Islet precursor cell (in vitro differentiated cells): ENCODE data around the gene PLA2G5.

Experiments
- DNase-seq: peaks from one replicate; pipeline ENCODE4 v3.0.0-alpha.2; 2018

Gene PLA2G5

DNA sequence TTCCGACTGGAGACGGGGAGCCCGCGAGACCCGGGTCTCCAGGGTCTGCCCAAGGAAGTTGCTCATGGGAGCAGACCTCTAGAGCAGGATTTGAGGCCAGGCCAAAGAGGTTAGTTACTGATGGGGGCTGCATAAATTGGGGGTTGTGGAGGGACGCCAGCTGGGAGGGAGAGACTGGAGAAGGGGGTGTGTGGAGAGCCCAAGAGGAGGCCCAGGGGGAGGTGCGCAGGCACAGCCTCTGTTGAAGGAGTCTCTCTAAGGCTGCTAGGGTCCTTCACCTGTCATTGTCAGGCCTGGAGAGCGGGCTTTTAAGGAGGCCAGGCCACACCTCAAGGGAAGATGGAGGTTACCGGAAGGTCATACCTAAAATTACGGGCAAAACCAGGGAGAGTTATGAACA, 363 bp downstream of the PLA2G5 start:
- DNase-seq: no peak

GRCh38 chr1:20071416-20071815, 1.4 kb downstream of the PLA2G5 start:
- DNase-seq: no peak

- DNase-seq: no peak
Observed at GRCh38 chr1:20072771-20073170, 2.8 kb downstream of the PLA2G5 start.

GRCh38 chr1:20073256-20073655, 3.3 kb downstream of the PLA2G5 start:
- no peak for DNase-seq

- no peak for DNase-seq
Observed at GRCh38 chr1:20074055-20074724, 4.2 kb downstream of the PLA2G5 start.

- no peak for DNase-seq
Observed at GRCh38 chr1:20074725-20075171, 4.8 kb downstream of the PLA2G5 start.

- no peak for DNase-seq
Observed at GRCh38 chr1:20075345-20075744, 5.4 kb downstream of the PLA2G5 start.

- no peak for DNase-seq
Observed at GRCh38 chr1:20076223-20076622, 6.2 kb downstream of the PLA2G5 start.

GRCh38 chr1:20076710-20077461, 6.9 kb downstream of the PLA2G5 start:
- peak; percentile 45 for DNase-seq

GRCh38 chr1:20078171-20078651, 8.2 kb downstream of the PLA2G5 start:
- DNase-seq: no peak

- DNase-seq: no peak
Observed at GRCh38 chr1:20078711-20079110, 8.7 kb downstream of the PLA2G5 start.

DNA sequence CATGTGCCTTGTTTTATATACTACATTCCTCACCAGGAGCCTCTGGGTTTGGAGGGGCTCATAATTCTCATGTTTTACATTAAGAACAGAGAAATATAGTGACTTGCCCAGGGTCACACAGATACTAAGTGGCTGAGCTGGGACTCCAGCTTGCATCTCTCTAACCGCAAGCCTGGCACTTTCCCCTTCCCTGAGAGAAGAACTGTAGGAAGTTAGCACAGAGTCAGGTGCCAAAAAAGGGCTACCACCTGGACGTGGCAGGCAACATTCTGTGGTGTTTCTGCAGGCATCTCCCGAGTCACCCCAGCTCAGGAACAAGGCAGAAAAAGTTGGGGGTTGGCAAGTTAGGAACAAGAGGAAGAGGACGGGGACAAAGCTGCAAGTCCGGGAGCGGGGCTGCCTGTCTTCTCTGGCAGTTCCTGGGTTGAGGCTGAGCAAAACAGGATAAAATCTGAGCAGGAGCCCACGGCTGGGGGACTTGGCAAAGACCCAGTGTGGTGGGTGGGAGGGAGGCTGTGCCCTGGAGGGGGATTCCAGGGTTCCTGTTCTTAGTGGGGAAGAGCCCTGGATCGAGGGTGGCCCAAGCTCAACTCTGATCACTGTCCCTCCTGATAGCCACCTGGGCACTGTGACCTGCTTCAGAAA, 9.8 kb downstream of the PLA2G5 start:
- no peak for DNase-seq

DNA sequence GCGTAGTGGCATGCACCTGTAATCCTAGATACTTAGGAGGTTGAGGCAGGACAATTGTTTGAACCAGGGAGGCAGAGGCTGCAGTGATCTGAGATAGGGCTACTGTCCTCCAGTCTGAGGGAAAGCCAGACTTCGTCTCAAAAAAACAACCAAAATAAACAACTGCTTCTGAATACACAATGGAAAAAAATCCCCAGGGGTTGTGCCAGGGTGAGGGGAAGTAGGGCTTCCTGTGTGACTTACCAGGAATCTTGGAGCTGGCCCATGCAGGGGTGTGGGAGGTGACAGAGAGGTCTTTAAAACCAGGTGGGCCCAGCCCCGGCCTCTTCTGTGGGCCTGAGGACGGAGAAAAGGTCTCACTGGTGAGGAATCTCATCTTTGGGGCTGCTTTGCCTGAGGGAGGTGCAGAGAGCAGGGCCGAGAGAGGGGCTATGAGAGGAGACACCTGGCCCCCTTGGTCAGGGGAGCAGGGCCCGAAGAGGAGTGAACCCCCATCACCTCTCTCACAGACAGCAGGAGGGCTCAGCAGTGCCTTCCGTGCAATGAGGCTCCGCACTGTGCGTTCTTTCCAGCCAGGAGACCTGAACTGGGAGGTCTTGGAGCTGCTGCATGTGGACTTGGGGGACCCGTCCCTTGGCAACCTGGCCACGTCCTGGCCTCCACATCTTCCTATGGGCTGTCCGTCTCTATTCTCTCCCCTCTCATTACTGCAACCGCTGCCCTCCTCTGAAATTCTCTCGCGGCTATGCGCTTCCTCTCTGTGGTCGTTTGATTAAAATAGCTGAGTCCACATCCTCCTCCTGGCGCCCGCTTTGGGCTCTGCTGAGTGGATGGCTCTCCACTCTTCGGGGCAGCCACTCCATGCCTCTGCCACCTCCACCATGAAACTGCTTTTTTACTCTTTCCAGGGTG, 10.7 kb downstream of the PLA2G5 start:
- DNase-seq: no peak

DNA sequence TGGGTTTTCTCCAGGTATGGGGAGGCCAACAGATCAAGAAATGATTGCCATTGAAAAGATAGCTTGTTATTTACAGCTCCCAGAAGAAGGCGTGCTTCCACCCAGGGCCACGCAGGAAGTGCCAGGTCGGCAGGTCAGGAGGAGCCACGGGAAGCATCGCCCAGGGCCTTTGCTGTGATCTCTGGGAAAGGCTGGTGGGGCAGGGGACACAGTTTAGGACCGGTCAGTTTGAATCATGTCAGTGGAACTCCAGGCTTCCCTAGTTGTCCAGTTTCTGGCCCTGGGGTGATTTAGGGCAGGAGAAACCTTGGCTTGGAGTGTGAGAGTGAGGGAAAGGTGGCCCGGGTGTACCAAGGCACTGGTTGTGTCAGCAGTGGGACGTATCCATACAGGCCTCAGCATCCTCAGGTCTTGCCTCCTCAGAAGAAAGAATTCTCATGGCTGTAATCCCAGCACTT, 11.4 kb downstream of the PLA2G5 start:
- no peak for DNase-seq

- DNase-seq: no peak
Observed at GRCh38 chr1:20082772-20083171, 12.8 kb downstream of the PLA2G5 start.

DNA sequence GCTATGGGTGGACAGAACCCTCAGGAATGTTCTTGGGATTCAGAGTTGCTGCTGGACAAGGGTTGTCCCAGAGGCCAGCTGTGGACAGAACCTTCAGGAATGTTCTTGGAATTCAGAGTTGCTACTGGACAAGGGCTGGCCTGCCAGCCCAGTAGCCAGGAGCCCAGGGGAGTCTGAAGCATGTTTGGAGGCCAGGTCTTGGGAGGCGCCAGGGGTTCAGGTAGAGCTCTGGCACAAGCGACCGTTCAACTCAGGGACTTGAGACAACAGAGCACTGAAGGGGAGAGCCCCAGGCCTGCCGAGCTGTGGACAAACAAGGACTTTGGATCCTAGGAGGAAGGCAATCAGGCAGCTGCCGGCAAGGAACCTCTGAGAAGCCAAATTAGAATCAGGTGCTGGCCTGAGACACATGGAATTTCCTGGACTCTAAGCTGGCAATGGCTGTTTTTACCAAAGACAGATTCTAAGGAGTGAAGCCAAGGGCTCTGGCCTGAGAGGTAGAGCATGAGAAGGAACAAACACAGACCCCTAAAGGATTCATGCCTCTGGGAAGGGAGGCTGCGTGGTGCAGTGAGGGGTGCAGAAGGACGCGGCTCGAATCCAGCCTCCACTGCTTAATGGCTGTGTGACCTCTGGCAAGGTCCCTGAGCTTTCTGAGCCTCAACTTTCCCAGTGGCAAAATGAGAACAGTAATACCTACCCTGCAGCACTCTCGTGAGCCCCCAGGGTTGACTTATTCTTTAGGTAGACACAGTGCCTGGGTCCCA, 13.4 kb downstream of the PLA2G5 start:
- no peak for DNase-seq

DNA sequence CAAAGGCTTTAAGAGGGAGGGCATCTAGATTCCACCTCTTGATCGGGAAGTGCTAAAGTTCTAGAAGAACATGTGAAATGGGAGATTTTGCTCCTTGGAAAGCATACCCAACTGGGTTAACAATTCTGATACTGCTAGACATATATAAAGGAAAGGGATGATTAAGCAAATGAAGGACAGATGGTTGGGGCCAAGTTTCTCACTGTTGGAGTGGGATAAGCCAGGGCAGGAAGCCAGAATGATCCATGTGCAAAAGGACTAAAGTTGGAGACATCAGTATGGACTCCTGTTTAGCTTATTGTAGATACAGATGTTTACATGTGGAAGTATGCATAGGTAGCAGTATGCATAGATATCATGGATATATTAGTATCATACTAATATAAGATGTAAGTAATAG, 16.8 kb downstream of the PLA2G5 start:
- no peak for DNase-seq

DNA sequence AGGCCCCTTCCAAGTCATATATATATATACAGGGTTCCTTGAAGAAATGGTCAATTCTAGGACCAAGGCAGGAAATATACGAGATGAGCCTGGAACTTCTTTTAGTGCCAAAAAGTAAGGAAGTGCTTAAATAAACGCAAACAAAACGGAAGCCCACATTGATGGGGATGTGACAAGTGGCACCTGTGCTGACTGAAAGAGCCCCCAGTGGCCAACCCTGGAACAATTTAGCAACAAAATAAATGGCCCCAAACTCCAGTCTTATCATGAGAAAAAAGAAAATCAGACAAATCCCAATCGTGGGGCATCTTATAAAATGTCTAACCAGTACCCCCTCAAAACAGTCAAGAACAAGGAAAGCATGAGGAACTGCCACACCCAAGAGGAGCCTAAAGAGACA, 17.7 kb downstream of the PLA2G5 start:
- DNase-seq: no peak

GRCh38 chr1:20089328-20090077, 19.5 kb downstream of the PLA2G5 start:
- DNase-seq: no peak

- DNase-seq: no peak
Observed at GRCh38 chr1:20090119-20090518, 20.1 kb downstream of the PLA2G5 start.

DNA sequence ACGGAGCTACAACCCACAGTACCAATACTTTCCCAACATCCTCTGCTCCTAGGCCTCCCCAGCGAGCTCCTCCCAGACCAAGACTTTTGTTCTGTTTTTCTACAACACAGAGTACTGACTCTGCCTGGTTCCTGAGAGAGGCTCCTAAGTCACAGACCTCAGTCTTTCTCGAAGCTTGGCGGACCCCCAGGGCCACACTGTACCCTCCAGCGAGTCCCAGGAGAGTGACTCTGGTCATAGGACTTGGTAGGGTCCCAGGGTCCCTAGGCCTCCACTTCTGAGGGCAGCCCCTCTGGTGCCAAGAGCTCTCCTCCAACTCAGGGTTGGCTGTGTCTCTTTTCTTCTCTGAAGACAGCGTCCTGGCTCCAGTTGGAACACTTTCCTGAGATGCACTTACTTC, 20.6 kb downstream of the PLA2G5 start:
- DNase-seq: no peak
